Ishikawa (cell line): ENCODE results near the gene LRRC37B.

Experiments
- EP300 ChIP-seq: IDR thresholded peaks from 2 replicates; pipeline ENCODE4 v1.6.1; 2012; ENCODE audit warnings: borderline replicate concordance
- TAF1 ChIP-seq: IDR thresholded peaks from 2 replicates; pipeline ENCODE4 v1.6.1; 2012; ENCODE audit warnings: low read depth, mild to moderate bottlenecking
- YY1 ChIP-seq: IDR thresholded peaks from 2 replicates; pipeline ENCODE4 v1.6.1; 2012; ENCODE audit warnings: low read depth
- TF ChIP-seq, protein P1 (sequence below): IDR thresholded peaks from 2 replicates; pipeline ENCODE4 v1.6.1; 2012; ENCODE audit warnings: low read depth, mild to moderate bottlenecking

DNA sequence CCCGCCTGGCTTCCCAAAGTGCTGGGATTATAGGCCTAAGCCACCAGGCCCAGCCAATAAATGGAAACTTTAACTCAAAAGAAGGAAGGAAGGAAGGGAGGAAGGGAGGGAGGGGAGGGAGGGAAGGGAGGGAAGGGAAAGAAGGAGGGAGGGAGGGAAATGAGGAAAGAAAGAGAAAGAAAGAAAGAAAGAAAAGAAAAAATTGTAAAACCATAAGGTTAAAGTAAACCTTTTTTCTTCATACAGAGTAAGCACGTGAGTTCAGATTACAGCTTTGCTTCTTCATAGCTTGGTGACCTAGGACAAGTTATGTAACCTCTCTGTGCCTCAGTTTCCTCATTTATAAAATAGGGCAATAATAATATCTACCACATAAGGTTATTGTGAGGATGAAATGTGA, 26.0 kb downstream of the LRRC37B start:
- TF ChIP-seq TAF1 = no peak
- TF ChIP-seq YY1 = no peak
- TF ChIP-seq, protein P1, sequence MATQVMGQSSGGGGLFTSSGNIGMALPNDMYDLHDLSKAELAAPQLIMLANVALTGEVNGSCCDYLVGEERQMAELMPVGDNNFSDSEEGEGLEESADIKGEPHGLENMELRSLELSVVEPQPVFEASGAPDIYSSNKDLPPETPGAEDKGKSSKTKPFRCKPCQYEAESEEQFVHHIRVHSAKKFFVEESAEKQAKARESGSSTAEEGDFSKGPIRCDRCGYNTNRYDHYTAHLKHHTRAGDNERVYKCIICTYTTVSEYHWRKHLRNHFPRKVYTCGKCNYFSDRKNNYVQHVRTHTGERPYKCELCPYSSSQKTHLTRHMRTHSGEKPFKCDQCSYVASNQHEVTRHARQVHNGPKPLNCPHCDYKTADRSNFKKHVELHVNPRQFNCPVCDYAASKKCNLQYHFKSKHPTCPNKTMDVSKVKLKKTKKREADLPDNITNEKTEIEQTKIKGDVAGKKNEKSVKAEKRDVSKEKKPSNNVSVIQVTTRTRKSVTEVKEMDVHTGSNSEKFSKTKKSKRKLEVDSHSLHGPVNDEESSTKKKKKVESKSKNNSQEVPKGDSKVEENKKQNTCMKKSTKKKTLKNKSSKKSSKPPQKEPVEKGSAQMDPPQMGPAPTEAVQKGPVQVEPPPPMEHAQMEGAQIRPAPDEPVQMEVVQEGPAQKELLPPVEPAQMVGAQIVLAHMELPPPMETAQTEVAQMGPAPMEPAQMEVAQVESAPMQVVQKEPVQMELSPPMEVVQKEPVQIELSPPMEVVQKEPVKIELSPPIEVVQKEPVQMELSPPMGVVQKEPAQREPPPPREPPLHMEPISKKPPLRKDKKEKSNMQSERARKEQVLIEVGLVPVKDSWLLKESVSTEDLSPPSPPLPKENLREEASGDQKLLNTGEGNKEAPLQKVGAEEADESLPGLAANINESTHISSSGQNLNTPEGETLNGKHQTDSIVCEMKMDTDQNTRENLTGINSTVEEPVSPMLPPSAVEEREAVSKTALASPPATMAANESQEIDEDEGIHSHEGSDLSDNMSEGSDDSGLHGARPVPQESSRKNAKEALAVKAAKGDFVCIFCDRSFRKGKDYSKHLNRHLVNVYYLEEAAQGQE = no peak
- no peak for TF ChIP-seq EP300
